ENCODE data around the gene PTGER2.

The PTGER2 gene

DNA sequence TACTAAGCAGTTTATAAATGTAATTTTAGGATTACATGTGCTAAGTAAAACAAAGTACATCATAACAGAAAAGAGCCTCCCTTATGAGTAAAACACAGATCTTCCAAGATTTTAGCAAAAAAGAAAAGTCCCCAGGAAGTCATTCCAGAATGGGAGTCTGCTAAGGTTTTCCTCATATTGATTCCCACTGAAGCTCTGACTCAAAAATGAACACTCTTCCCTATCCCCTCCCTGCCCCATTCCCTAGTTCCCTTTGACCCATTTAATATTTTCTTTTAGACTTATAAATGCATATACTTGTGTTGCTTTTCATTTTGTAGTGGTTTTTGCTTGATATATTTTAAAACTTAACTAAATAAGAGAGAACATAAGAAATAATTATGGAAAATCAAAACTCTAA is 40.1 kb downstream of the PTGER2 start:
- TF ChIP-seq, protein P1, sequence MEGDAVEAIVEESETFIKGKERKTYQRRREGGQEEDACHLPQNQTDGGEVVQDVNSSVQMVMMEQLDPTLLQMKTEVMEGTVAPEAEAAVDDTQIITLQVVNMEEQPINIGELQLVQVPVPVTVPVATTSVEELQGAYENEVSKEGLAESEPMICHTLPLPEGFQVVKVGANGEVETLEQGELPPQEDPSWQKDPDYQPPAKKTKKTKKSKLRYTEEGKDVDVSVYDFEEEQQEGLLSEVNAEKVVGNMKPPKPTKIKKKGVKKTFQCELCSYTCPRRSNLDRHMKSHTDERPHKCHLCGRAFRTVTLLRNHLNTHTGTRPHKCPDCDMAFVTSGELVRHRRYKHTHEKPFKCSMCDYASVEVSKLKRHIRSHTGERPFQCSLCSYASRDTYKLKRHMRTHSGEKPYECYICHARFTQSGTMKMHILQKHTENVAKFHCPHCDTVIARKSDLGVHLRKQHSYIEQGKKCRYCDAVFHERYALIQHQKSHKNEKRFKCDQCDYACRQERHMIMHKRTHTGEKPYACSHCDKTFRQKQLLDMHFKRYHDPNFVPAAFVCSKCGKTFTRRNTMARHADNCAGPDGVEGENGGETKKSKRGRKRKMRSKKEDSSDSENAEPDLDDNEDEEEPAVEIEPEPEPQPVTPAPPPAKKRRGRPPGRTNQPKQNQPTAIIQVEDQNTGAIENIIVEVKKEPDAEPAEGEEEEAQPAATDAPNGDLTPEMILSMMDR (IDR thresholded peaks at IDR 0.05; ENCODE audit: low read depth, low read length, missing control alignments) = no peak

DNA sequence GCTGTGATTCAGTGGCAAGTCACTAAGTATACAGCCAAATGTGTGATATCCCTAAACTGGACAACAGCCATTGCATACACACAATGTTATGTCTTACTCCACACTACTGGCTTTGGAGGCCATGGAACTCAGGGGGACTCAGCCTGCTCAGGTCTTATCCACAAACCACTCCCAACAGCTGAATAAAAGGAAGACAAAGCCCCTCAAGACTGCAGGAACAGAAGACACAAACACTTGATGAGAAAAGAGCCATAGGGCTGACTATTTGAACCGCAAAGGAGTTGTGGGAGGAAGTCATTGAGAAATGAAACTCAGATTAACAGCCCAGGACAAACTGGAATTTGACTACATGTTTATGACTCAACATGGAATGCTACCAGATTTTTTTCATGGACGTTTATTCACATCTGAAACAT is 40.9 kb downstream of the PTGER2 start:
- no peak overlapping the region for H3K4me3 ChIP-seq (ENCODE audit: low read depth, low read length)
- DNase-seq (ENCODE audit: low read depth) = no peak
- TF ChIP-seq, protein P1 (IDR thresholded peaks at IDR 0.05; ENCODE audit: low read depth, low read length, missing control alignments) = no peak

More for the DNA sequence above, 40.1 kb downstream of the PTGER2 start:
- no peak for DNase-seq (ENCODE audit: low read depth)
- H3K4me3 ChIP-seq (ENCODE audit: low read depth, low read length) = no peak overlapping the region

DNA sequence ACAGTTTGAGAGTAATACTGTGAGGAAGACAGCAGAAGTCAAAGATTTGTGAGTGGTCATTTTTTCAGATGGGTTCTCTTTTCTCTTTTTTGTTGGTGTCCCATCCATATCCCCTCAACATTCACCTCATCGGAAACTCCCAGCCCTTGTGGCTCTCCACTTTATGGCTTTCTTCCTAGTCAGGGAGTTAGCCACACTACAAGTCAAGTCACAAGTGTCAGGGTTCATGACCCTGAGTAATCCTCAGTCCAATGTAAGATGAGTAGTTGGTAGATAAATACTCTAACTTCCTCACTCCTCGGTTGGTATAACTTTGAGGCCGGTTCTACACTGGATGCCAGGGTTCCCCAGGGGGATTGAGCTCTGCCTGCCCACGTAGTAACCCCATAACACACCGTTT is 41.4 kb downstream of the PTGER2 start:
- DNase-seq (ENCODE audit: low read depth) = no peak

GRCh38 chr14:52356025-52356424 is 41.9 kb downstream of the PTGER2 start:
- no peak for DNase-seq (ENCODE audit: low read depth)
- H3K4me3 ChIP-seq (ENCODE audit: low read depth, low read length) = no peak overlapping the region
- TF ChIP-seq, protein P1 (IDR thresholded peaks at IDR 0.05; ENCODE audit: low read depth, low read length, missing control alignments) = no peak

More for the DNA sequence above, 41.4 kb downstream of the PTGER2 start:
- TF ChIP-seq, protein P1 (IDR thresholded peaks at IDR 0.05; ENCODE audit: low read depth, low read length, missing control alignments) = no peak
- H3K4me3 ChIP-seq (ENCODE audit: low read depth, low read length) = no peak overlapping the region

DNA sequence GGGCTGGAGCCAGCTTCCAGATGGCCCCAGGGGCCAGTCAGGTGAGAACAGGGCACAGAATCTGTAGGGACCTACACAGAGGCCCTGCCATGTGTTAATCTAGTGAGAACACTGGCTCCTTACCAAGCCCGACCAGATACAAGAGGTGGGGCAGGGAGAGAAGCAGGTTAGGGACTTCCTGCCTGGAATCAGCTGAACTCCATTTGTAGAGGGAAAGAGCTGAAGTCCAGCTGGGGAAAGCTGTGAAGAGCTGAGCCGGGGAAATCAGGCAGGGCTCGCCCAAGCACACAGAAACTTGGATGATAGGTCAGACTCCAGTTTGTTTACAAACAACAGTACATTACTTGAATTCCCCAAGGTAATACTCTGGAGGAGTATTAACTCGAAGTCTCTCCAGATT is 46.7 kb downstream of the PTGER2 start:
- DNase-seq (ENCODE audit: low read depth) = no peak
- H3K4me3 ChIP-seq (ENCODE audit: low read depth, low read length) = no peak overlapping the region
- TF ChIP-seq, protein P1 (IDR thresholded peaks at IDR 0.05; ENCODE audit: low read depth, low read length, missing control alignments) = no peak

DNA sequence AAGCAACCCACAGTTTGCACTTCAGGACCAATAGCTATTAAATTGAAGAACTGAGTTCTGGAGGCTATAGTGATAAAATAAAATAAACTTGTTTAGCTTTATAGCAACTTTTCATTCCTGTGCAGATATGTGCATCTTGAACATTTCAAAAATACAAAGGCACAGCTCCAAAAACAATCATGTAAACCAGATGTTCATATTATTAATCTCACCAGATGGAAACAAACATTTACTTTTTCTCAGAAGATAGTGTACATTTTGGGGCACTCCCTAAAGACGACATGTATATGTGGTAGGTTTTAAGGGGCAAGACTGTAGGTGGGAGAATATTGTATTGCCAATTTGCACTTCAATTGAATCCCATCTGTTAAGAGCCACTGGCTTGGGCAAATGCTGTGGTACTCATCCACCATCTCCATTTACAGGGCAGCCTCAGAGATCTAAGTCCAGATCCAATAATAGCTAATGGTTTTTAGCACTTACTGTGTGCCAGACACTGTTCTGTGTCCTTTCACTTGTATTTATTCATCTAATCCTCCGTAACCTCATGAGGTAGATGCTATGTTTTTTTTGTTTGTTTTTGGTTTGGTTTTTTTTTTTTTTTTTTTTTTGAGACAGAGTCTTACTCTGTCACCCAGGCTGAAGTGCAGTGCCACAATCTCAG is 49.1 kb downstream of the PTGER2 start:
- no peak overlapping the region for H3K4me3 ChIP-seq (ENCODE audit: low read depth, low read length)
- no peak for DNase-seq (ENCODE audit: low read depth)
- TF ChIP-seq, protein P1 (IDR thresholded peaks at IDR 0.05; ENCODE audit: low read depth, low read length, missing control alignments) = no peak

GRCh38 chr14:52363961-52364360 is 49.8 kb downstream of the PTGER2 start:
- DNase-seq (ENCODE audit: low read depth) = no peak
- TF ChIP-seq, protein P1 (IDR thresholded peaks at IDR 0.05; ENCODE audit: low read depth, low read length, missing control alignments) = no peak
- H3K4me3 ChIP-seq (ENCODE audit: low read depth, low read length) = no peak overlapping the region
